GM18867 (cell line): Measurements from ENCODE around the gene MAOB.
"Not testable (repeated sequence)": the region's sequence is repeated elsewhere in the genome, so short reads cannot be mapped to it uniquely, and the experiment has no call there.

Experiments
- ATAC-seq: cut with Tn5 transposase; IDR thresholded peaks from one replicate; pipeline ENCODE4 v1.9.1; 2021; ENCODE audit warnings: mild to moderate bottlenecking, moderate library complexity; ENCODE audit not compliant: unreplicated experiment

MAOB gene

GRCh38 chrX:43882294-43882681 lies at the start of gene MAOB:
Gene MAOB (minus strand): TSS chrX:43882450. CDS start chrX:43882299, 151 bp downstream.
- ATAC-seq = no peak

DNA sequence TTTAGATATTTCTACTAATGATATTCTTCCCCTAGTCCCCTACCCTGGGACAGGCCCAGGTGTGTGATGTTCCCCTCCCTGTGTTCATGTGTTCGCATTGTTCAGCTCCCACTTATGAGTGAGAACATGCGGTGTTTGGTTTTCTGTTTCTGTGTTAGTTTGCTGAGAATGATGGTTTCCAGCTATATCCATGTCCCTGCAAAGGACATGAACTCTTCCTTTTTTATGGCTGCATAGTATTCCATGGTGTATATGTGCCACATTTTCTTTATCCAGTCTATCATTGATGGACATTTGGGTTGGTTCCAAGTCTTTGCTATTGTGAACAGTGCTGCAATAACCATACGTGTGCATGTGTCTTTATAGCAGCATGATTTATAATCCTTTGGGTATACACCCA lies 39.8 kb upstream of the MAOB start:
- not testable (repeated sequence) for ATAC-seq

- not testable (repeated sequence) for ATAC-seq
Observed at GRCh38 chrX:43910772-43911171, 28.5 kb upstream of the MAOB start.

GRCh38 chrX:43910012-43910411 lies 27.8 kb upstream of the MAOB start:
- no peak for ATAC-seq

DNA sequence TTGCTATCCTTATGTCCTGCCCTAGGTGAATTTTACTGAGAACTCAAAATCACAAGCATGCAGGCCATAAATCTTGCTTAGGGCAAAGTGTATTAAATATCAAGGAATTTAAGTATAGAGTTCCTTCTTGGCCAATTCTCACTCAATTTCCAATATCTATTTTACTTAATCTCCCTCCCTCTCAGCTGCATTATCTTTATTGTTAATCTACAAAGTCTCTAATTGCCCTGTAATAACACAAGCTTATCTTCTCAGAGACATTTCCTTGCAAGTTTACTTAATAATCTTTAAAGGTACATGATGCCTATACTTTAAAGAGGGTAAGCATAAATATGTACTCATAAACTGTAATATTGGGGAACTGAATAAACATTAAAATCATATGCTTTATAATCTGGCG lies 26.9 kb upstream of the MAOB start:
- ATAC-seq = no peak

- ATAC-seq = no peak
Observed at GRCh38 chrX:43899878-43900815, 17.9 kb upstream of the MAOB start.

GRCh38 chrX:43898406-43899035 lies 16.3 kb upstream of the MAOB start:
- ATAC-seq = no peak

GRCh38 chrX:43897290-43897689 lies 15.0 kb upstream of the MAOB start:
- ATAC-seq = no peak

- no peak for ATAC-seq
Observed at GRCh38 chrX:43892336-43892870, 10.2 kb upstream of the MAOB start.

DNA sequence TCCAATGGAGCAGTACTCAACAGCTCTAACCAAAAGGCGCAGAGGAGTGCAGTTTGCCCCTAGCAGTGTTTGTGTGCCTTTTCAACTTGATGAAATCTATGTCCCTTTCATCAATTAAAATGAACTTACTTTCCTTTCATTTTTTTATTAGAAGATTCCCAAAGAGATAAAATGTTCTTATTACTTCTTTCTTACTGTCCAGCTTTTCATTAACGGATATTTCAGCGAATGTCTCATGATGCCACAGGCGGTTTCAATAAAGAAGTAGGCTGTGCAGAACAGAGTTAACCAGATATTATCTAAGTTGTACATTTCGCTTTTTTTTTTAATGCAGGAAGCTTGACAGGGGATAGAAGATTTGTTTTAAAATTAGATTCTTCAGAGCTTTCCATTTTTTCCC lies 3.4 kb upstream of the MAOB start:
- no peak for ATAC-seq

DNA sequence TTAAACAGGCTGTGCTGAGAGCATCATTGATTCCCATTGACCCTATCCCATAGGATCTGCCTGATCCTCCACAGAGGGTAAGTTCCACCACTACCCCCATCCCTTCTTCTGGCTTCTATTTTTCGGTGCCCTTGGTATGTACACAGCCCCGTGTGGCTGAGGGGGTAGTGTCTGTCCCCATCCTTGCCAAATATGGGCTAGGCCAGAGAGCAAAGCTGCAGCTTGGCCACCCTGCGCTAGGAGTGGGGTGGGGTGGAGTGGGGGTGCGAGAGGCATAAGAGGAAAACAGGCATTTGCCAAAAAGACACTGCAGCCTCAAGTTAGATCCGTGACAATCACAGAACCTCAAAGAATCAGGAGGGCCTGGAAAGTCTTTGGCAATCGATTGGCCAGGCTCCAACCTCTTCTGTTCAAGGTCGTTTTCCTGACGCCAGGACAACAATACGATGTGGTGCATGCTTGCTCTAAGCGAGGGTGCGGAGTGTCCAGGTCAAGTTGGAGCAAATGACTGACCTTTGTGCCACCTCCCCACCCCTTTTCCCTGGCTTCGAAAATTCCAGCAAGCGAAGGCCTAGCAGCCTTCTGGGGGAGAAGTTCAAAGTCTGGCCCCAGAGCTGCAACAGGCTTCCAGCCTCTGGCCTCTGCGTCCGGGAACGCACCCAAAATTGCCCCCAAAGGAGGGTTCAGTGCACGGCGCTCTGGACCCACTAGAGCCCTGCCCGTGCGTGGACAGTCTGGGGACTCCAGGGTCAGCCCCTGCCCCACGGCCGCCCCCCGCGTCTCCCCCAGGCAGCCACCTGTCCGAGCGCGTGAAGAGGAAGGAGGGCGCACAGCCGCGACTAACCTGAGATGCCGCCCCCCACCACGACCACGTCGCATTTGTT lies 598 bp downstream of the MAOB start:
- no peak for ATAC-seq

DNA sequence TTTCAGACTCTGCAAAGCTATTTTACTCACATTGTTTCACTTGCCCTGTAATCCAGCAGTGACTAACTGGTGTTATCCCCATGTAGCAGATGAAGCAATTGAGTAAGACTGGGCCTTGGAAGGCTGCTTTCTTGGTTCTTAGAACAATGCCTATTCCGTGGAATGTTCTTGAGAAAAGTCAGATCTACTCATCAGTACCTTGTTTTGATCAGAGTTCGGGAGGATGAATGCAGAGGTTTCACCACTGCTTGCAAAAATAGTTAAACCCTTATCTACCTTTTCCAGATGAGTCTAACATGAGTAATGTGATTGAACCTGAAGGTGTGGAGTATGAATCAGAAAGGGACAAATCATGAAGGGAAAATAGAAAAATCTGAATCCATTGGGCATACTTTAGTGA lies 1.8 kb downstream of the MAOB start:
- ATAC-seq = no peak

- no peak for ATAC-seq
Observed at GRCh38 chrX:43878906-43879526, 3.2 kb downstream of the MAOB start.

DNA sequence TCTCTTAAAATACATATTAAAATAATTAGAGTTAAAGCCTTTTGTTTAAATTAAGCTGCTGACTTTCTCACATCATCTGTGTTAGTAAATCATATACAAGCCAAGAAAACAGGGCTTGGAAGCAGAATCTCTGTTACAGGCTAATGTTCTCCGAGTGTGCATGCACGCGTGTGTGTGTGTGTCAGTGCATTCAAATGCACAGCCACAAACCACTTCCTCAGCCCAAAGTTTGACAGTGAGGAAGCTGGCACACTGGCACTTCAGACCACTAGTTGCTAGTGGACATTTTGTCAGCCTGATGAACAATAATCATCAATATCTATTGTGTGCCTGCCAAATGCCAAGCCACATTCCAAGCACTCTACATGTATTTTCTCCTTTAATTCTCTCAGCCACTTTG lies 5.6 kb downstream of the MAOB start:
- no peak for ATAC-seq

GRCh38 chrX:43870758-43871419 lies 11.4 kb downstream of the MAOB start:
- no peak for ATAC-seq

DNA sequence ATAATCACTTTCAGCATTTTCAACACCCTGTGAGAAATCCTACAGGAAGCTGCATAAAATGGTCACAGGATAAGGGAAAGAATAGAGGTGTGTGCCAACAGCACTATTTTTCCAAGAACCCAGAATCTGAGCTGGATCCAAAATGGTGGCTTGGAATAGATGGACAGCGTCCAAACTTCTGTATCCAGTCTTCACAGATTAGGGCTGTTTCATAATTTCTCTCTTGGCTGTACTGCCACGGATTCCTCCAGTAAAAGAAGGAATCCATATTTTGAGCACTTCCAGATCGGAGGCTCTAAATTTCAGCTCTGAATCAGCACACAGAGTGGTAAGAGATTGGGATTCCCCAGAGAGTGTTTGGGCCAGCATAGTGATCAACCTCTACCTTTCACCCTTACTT lies 12.2 kb downstream of the MAOB start:
- ATAC-seq = no peak

- ATAC-seq = no peak
Observed at GRCh38 chrX:43868791-43869190, 13.5 kb downstream of the MAOB start.

GRCh38 chrX:43866423-43866822 lies 15.8 kb downstream of the MAOB start:
- ATAC-seq = no peak

- no peak for ATAC-seq
Observed at GRCh38 chrX:43865791-43866190, 16.5 kb downstream of the MAOB start.

GRCh38 chrX:43862434-43862833 lies 19.8 kb downstream of the MAOB start:
- no peak for ATAC-seq
